Adrenal gland (tissue), 5 donors: ENCODE data around the gene CDKAL1.

Source experiments
- POLR2A ChIP-seq, 2 donors: fragments of 450-650 bp; IDR thresholded peaks; one replicate each; pipeline ENCODE4 v1.6.1; 2017; ENCODE audit warnings: antibody characterized with exemption in 2 of 2, mild to moderate bottlenecking in 2 of 2, moderate library complexity in 1 of 2
- TF ChIP-seq, protein P1 (sequence below), 6 experiments: fragments of 450-650 bp in 4 of 6; fragments of 200-600 bp in 2 of 6; sonication (generic) in 1 of 6; IDR thresholded peaks; 1 replicate in 5 of 6; 2 replicates in 1 of 6; pipeline versions ENCODE4 v1.5.1 to v1.8.0; 2016 to 2021; ENCODE audit warnings: antibody characterized with exemption in 6 of 6, mild to moderate bottlenecking in 2 of 6, moderate library complexity in 1 of 6
- donor health status: DM: no; HTN: no; CAD: no.

DNA sequence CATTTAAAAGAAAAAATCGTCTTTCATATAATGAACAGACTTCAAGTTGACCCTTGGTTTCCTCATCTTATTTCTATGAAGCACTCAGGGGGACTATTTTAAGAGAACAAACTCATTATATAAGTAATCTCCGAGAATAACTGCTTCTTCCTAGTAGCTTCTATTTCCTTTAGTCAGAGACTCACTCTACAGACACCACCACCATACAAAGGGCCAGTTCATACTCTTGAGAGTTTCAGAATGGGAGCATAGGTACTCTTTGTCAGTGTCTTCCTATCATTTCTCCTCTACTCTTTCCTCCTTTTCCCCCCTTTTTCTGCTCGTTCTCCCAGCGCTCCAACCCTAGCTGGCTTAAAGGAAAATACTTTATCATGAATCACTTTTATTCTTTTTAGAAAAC is 104.9 kb downstream of the CDKAL1 start:
- TF ChIP-seq POLR2A (IDR thresholded peaks at IDR 0.05), result no peak
- TF ChIP-seq, protein P1, sequence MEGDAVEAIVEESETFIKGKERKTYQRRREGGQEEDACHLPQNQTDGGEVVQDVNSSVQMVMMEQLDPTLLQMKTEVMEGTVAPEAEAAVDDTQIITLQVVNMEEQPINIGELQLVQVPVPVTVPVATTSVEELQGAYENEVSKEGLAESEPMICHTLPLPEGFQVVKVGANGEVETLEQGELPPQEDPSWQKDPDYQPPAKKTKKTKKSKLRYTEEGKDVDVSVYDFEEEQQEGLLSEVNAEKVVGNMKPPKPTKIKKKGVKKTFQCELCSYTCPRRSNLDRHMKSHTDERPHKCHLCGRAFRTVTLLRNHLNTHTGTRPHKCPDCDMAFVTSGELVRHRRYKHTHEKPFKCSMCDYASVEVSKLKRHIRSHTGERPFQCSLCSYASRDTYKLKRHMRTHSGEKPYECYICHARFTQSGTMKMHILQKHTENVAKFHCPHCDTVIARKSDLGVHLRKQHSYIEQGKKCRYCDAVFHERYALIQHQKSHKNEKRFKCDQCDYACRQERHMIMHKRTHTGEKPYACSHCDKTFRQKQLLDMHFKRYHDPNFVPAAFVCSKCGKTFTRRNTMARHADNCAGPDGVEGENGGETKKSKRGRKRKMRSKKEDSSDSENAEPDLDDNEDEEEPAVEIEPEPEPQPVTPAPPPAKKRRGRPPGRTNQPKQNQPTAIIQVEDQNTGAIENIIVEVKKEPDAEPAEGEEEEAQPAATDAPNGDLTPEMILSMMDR (IDR thresholded peaks at IDR 0.05), result no peak
